Esophagus muscularis mucosa (tissue), 4 donors: Measurements from ENCODE around the gene BCAS4.

Source experiments
- CTCF ChIP-seq, 3 experiments: fragments of 200-600 bp in 2 of 3; fragments of 450-650 bp in 1 of 3; sonication (generic) in 2 of 3; IDR thresholded peaks; one replicate each; pipeline ENCODE4 v1.5.1; 2017 to 2019; ENCODE audit warnings: antibody characterized with exemption in 3 of 3, mild to moderate bottlenecking in 2 of 3, moderate library complexity in 1 of 3
- EP300 ChIP-seq: sonication (generic); formaldehyde crosslinking; IDR thresholded peaks from one replicate; pipeline ENCODE4 v1.6.1; 2017; ENCODE audit warnings: antibody characterized with exemption
- POLR2A ChIP-seq: fragments of 450-650 bp; IDR thresholded peaks from one replicate; pipeline ENCODE4 v1.6.1; 2017; ENCODE audit warnings: antibody characterized with exemption, moderate library complexity, mild to moderate bottlenecking, low read depth

DNA sequence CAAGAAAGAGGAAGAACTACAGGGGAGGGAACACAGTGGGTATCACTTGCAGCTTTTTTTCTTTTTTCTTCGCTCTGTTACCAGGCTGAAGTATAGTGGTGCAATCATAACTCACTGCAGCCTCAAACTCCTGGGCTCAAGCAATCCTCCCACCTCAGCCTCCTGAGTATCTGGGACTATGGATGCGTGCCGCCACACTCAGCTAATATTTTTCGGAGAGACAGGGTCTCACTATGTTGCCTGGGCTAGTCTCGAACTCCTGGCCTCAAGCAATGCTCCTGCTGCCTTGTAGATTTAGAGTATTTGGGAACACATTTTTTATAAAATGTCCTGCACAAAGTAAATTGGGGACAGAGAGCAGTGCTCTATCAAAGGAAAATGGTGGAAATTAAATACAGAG is 35.2 kb upstream of the BCAS4 start:
- TF ChIP-seq CTCF (IDR thresholded peaks at IDR 0.05) = no peak
- TF ChIP-seq POLR2A = no peak
- no peak for TF ChIP-seq EP300
